Progenitor cell of endocrine pancreas (in vitro differentiated cells): ENCODE results near the gene RUNX1. TPM values are rescaled to one million over a fixed set of nuclear protein-coding genes. Genes with fewer than 3 reads are reported as not detected.

Source experiments
- DNase-seq: peaks from one replicate; pipeline ENCODE4 v3.0.0; 2021; ENCODE audit warnings: low spot score; ENCODE audit not compliant: unreplicated experiment
- H3K27ac Mint-ChIP-seq: 2 replicates; pipeline ENCODE4 v1.8.0; 2021; ENCODE audit warnings: mild to moderate bottlenecking, moderate library complexity, mixed read lengths
- H3K27me3 Mint-ChIP-seq: 2 replicates; pipeline ENCODE4 v1.8.0; 2021; ENCODE audit warnings: mixed read lengths
- H3K36me3 Mint-ChIP-seq: 2 replicates; pipeline ENCODE4 v1.8.0; 2022; ENCODE audit warnings: mixed read lengths; ENCODE audit not compliant: insufficient read depth
- H3K4me1 Mint-ChIP-seq: 2 replicates; pipeline ENCODE4 v1.8.0; 2021; ENCODE audit warnings: low read depth, mixed read lengths
- H3K4me3 Mint-ChIP-seq: 2 replicates; pipeline ENCODE4 v1.8.0; 2021; ENCODE audit warnings: low read depth, mild to moderate bottlenecking, moderate library complexity, mixed read lengths
- H3K9me3 Mint-ChIP-seq: 2 replicates; pipeline ENCODE4 v1.8.0; 2021; ENCODE audit warnings: low read depth, mixed read lengths
- CTCF ChIP-seq: fragments of 200-600 bp; sonication (generic); IDR thresholded peaks from one replicate; pipeline ENCODE4 v1.5.0; 2021; ENCODE audit warnings: antibody characterized with exemption, mild to moderate bottlenecking; ENCODE audit not compliant: unreplicated experiment
- total RNA-seq: library from RNA; stranded (reverse); gene quantifications from 2 replicates; pipeline ENCODE4 v1.2.1, GENCODE V29; 2021

RUNX1 gene
- total RNA-seq, 1 donor from 2014 or later, result 7.1 TPM

GRCh38 chr21:35048183-35048601, 910 bp downstream of the RUNX1 start:
- peaks cover 27% of the 10 kb centered on the region for H3K27me3 Mint-ChIP-seq
- H3K9me3 Mint-ChIP-seq, result no peaks in the 10 kb centered on the region
- no peak overlapping the region for H3K27ac Mint-ChIP-seq
- DNase-seq, result no peak
- TF ChIP-seq CTCF, result no peak
- H3K4me1 Mint-ChIP-seq, result peaks cover 20% of the 10 kb centered on the region
- H3K4me3 Mint-ChIP-seq, result no peak overlapping the region
- H3K36me3 Mint-ChIP-seq, result no peaks in the 10 kb centered on the region

- TF ChIP-seq CTCF, result no peak
- no peak for DNase-seq
- H3K27me3 Mint-ChIP-seq, result peaks cover 33% of the 10 kb centered on the region
- H3K36me3 Mint-ChIP-seq, result no peaks in the 10 kb centered on the region
- H3K27ac Mint-ChIP-seq, result no peak overlapping the region
- peaks cover 20% of the 10 kb centered on the region for H3K4me1 Mint-ChIP-seq
- H3K4me3 Mint-ChIP-seq, result no peak overlapping the region
- no peaks in the 10 kb centered on the region for H3K9me3 Mint-ChIP-seq
These were observed 2.2 kb downstream of the RUNX1 start for GRCh38 chr21:35046880-35047229.

- no peak for DNase-seq
- Mint-ChIP-seq H3K4me1 (peaks cover 20% of the 10 kb centered on the region), H3K4me3 (no peak overlapping the region), H3K36me3 (no peaks in the 10 kb centered on the region), H3K27ac (no peak overlapping the region), H3K27me3 (peaks cover 35% of the 10 kb centered on the region), H3K9me3 (no peaks in the 10 kb centered on the region)
- no peak for TF ChIP-seq CTCF
These were observed 2.9 kb downstream of the RUNX1 start for GRCh38 chr21:35046263-35046624.

GRCh38 chr21:35045542-35046262, 3.4 kb downstream of the RUNX1 start:
- Mint-ChIP-seq H3K27me3 (peaks cover 38% of the 10 kb centered on the region), H3K4me3 (no peak overlapping the region), H3K4me1 (peaks cover 22% of the 10 kb centered on the region), H3K27ac (no peak overlapping the region), H3K36me3 (no peaks in the 10 kb centered on the region), H3K9me3 (no peaks in the 10 kb centered on the region)
- TF ChIP-seq CTCF, result no peak
- DNase-seq, result no peak

- Mint-ChIP-seq H3K27me3 (peaks cover 35% of the 10 kb centered on the region), H3K27ac (no peak overlapping the region), H3K9me3 (no peaks in the 10 kb centered on the region), H3K4me1 (peaks cover 26% of the 10 kb centered on the region), H3K36me3 (no peaks in the 10 kb centered on the region), H3K4me3 (no peak overlapping the region)
- no peak for DNase-seq
- no peak for TF ChIP-seq CTCF
These were observed 4.1 kb downstream of the RUNX1 start for GRCh38 chr21:35044770-35045541.
